Mucosa of rectum (tissue), 2 donors: ENCODE data around the gene KRT73.

ENCODE experiments used
- H3K27ac ChIP-seq, 2 donors: one replicate each; pipeline ENCODE4 v1.7.0; 2013; ENCODE audit warnings: inconsistent platforms in 2 of 2, low read depth in 2 of 2, low read length in 2 of 2
- H3K27me3 ChIP-seq, 2 donors: one replicate each; pipeline ENCODE4 v1.7.0; 2013; ENCODE audit warnings: low read length in 2 of 2; ENCODE audit not compliant: control insufficient read depth in 2 of 2, insufficient read depth in 2 of 2
- H3K36me3 ChIP-seq, 2 donors: one replicate each; pipeline ENCODE4 v1.7.0; 2013; ENCODE audit warnings: low read length in 2 of 2; ENCODE audit not compliant: control insufficient read depth in 2 of 2, insufficient read depth in 2 of 2
- H3K4me1 ChIP-seq, 2 donors: one replicate each; pipeline ENCODE4 v1.7.0; 2013; ENCODE audit warnings: low read length in 2 of 2, mild to moderate bottlenecking in 1 of 2; ENCODE audit not compliant: control insufficient read depth in 2 of 2, insufficient read depth in 2 of 2
- H3K4me3 ChIP-seq, 2 donors: one replicate each; pipeline ENCODE4 v1.7.0; 2013; ENCODE audit warnings: low read length in 2 of 2
- H3K9ac ChIP-seq, 2 donors: one replicate each; pipeline ENCODE4 v1.7.0; 2013; ENCODE audit warnings: low read length in 2 of 2, low read depth in 1 of 2, mild to moderate bottlenecking in 1 of 2
- H3K9me3 ChIP-seq, 2 donors: one replicate each; pipeline ENCODE4 v1.7.0; 2013; ENCODE audit warnings: low read length in 2 of 2; ENCODE audit not compliant: control insufficient read depth in 2 of 2
- donor health status: healthy.
- donor health status: Normal muscosa, but diverticular disease.

Gene KRT73

GRCh38 chr12:52618216-52618615 is at the start of gene KRT73:
TSS of gene KRT73 (minus strand) at chr12:52618559. CDS start at chr12:52618524, 35 bp downstream.
- no peak within 1 kb of the TSS for H3K4me3 ChIP-seq
- H3K9me3 ChIP-seq, result no peaks in the 10 kb centered on the region
- H3K4me1 ChIP-seq, result no peaks in the 10 kb centered on the region
- H3K36me3 ChIP-seq, result no peaks in the 10 kb centered on the region
- H3K9ac ChIP-seq, result no peak within 1 kb of the TSS
- no peak within 1 kb of the TSS for H3K27ac ChIP-seq
- H3K27me3 ChIP-seq, result peaks cover 0 to 3% of the 10 kb centered on the region in 2 donors

GRCh38 chr12:52667931-52668330 is 49.6 kb upstream of the KRT73 start:
- Histone ChIP-seq H3K9ac (no peak overlapping the region), H3K4me3 (no peak overlapping the region), H3K27ac (no peak overlapping the region), H3K36me3 (no peaks in the 10 kb centered on the region), H3K27me3 (peaks cover 0 to 12% of the 10 kb centered on the region in 2 donors), H3K9me3 (no peaks in the 10 kb centered on the region), H3K4me1 (no peaks in the 10 kb centered on the region)

GRCh38 chr12:52667509-52667908 is 49.1 kb upstream of the KRT73 start:
- no peaks in the 10 kb centered on the region for H3K36me3 ChIP-seq
- peaks cover 0 to 12% of the 10 kb centered on the region in 2 donors for H3K27me3 ChIP-seq
- no peak overlapping the region for H3K9ac ChIP-seq
- H3K27ac ChIP-seq, result no peak overlapping the region
- no peaks in the 10 kb centered on the region for H3K4me1 ChIP-seq
- H3K4me3 ChIP-seq, result no peak overlapping the region
- H3K9me3 ChIP-seq, result no peaks in the 10 kb centered on the region

- no peak overlapping the region for H3K9ac ChIP-seq
- H3K4me1 ChIP-seq, result no peaks in the 10 kb centered on the region
- H3K4me3 ChIP-seq, result no peak overlapping the region
- H3K9me3 ChIP-seq, result no peaks in the 10 kb centered on the region
- H3K27ac ChIP-seq, result no peak overlapping the region
- no peaks in the 10 kb centered on the region for H3K36me3 ChIP-seq
- peaks cover 0 to 12% of the 10 kb centered on the region in 2 donors for H3K27me3 ChIP-seq
Measured at GRCh38 chr12:52666471-52666870, 48.1 kb upstream of the KRT73 start.

- no peak overlapping the region for H3K27ac ChIP-seq
- no peak overlapping the region for H3K4me3 ChIP-seq
Measured at GRCh38 chr12:52663420-52663819, 45.1 kb upstream of the KRT73 start.

GRCh38 chr12:52662918-52663229 is 44.5 kb upstream of the KRT73 start:
- H3K27me3 ChIP-seq, result peaks cover 3 to 10% of the 10 kb centered on the region in 2 donors
- no peaks in the 10 kb centered on the region for H3K36me3 ChIP-seq
- no peaks in the 10 kb centered on the region for H3K9me3 ChIP-seq
- no peak overlapping the region for H3K27ac ChIP-seq
- no peak overlapping the region for H3K9ac ChIP-seq
- no peak overlapping the region for H3K4me3 ChIP-seq
- H3K4me1 ChIP-seq, result no peaks in the 10 kb centered on the region

More at GRCh38 chr12:52663420-52663819, 45.1 kb upstream of the KRT73 start:
- Histone ChIP-seq H3K9ac (no peak overlapping the region), H3K36me3 (no peaks in the 10 kb centered on the region), H3K9me3 (no peaks in the 10 kb centered on the region), H3K27me3 (peaks cover 3 to 10% of the 10 kb centered on the region in 2 donors), H3K4me1 (no peaks in the 10 kb centered on the region)

- Histone ChIP-seq H3K9me3 (no peaks in the 10 kb centered on the region), H3K9ac (no peak overlapping the region), H3K4me3 (no peak overlapping the region), H3K27me3 (peaks cover 3 to 13% of the 10 kb centered on the region in 2 donors), H3K4me1 (no peaks in the 10 kb centered on the region), H3K27ac (no peak overlapping the region), H3K36me3 (no peaks in the 10 kb centered on the region)
Measured at GRCh38 chr12:52662093-52662917, 43.9 kb upstream of the KRT73 start.

GRCh38 chr12:52661668-52662067 is 43.3 kb upstream of the KRT73 start:
- no peaks in the 10 kb centered on the region for H3K36me3 ChIP-seq
- H3K4me3 ChIP-seq, result no peak overlapping the region
- peaks cover 3 to 15% of the 10 kb centered on the region in 2 donors for H3K27me3 ChIP-seq
- H3K4me1 ChIP-seq, result no peaks in the 10 kb centered on the region
- H3K9me3 ChIP-seq, result no peaks in the 10 kb centered on the region
- no peak overlapping the region for H3K27ac ChIP-seq
- no peak overlapping the region for H3K9ac ChIP-seq

- Histone ChIP-seq H3K9ac (no peak overlapping the region), H3K27me3 (peaks cover 3 to 15% of the 10 kb centered on the region in 2 donors), H3K4me1 (no peaks in the 10 kb centered on the region), H3K4me3 (no peak overlapping the region), H3K36me3 (no peaks in the 10 kb centered on the region), H3K27ac (no peak overlapping the region), H3K9me3 (no peaks in the 10 kb centered on the region)
Measured at GRCh38 chr12:52660934-52661499, 42.7 kb upstream of the KRT73 start.

- Histone ChIP-seq H3K27ac (no peak overlapping the region), H3K36me3 (no peaks in the 10 kb centered on the region), H3K27me3 (peaks cover 3 to 11% of the 10 kb centered on the region in 2 donors), H3K4me1 (no peaks in the 10 kb centered on the region), H3K9me3 (no peaks in the 10 kb centered on the region), H3K9ac (no peak overlapping the region), H3K4me3 (no peak overlapping the region)
Measured at GRCh38 chr12:52659951-52660350, 41.6 kb upstream of the KRT73 start.
